GDM1 (cell line): ENCODE measurements around the gene SOX18.
A peak's percentile ranks its signal among the peaks of the same experiment; 100 is the strongest.

Experiments
- DNase-seq: peaks from one replicate; lab custom pipeline; 2025; lab: John Stamatoyannopoulos, UW

Gene SOX18

DNA sequence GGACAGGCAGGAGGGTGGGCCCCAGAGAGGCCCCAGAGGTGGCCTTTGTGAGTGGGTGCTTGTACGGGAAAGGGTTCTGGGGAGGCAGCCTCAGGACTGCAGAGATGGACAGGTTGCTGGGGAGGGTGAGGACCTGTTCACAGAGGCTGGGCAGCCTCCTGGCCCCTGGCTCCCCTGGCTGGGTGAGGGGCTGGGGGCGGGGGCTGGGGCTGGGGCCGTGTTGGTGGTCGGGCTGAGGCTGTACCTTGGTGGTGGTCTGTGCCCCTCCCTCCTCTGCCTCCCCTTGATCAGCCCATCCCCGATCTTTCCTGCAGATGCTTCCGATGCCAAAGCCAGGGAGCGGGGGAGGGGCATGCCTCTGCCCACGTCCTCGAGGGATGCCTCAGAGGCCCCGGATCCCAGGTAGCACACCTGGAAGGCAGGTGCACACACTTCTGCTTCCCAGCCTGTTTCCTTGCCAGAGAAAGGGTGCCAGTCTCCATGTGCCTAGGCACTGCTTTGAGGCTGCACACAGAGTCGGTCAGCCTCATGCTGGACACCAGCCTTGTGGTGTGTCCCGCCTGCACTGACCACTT is 18.4 kb upstream of the SOX18 start:
- no peak for DNase-seq

DNA sequence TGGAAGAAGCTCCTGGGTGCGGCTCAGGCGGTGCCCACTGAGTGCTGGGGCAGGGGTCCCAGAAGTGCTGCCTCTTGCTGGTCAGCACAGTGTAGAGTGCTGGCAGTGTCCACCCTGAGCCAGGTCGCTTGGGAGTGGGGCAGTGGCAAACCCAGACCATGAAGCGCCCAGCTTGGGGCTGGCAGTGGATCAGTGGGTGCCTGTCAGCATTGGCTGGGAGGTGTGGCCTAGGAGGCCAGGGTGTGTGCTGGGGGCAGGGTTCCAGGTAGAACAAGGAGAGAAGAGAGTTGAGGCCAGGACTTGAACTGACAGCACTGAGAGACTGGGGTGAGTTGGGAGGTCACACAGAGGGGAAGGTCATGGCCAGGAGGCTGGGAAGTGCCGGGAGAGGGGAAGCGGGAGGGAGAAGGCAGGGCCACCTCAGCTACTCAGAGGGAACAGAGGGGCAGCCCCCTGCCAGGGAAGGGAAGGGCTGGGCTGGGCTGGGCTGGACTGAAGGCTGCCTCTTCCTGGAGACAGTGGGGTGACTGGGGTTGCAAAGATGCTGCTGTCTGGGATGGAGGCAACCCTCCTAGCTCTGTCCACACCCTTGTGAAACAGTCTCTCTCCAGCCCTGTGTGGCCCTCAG is 17.7 kb upstream of the SOX18 start:
- DNase-seq = no peak

DNA sequence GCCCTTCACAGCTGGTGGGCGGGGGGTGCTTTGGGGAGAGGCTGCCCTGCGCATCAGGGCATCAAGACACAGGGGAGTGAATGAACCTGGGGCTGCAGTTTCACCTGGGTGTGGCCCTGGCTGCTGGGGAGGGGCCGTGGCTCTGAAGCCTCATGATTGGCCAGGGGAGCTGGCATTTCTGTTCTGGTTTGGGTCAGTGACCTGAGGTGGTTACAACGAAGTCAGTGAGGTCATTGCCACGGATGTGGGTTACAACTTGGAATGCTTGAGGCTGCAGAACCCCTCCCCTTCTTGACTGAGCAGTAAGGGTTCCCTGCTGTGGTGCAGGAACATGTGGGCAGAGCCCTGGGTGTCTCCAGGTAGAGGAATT is 16.5 kb upstream of the SOX18 start:
- peak; percentile 55 for DNase-seq

DNA sequence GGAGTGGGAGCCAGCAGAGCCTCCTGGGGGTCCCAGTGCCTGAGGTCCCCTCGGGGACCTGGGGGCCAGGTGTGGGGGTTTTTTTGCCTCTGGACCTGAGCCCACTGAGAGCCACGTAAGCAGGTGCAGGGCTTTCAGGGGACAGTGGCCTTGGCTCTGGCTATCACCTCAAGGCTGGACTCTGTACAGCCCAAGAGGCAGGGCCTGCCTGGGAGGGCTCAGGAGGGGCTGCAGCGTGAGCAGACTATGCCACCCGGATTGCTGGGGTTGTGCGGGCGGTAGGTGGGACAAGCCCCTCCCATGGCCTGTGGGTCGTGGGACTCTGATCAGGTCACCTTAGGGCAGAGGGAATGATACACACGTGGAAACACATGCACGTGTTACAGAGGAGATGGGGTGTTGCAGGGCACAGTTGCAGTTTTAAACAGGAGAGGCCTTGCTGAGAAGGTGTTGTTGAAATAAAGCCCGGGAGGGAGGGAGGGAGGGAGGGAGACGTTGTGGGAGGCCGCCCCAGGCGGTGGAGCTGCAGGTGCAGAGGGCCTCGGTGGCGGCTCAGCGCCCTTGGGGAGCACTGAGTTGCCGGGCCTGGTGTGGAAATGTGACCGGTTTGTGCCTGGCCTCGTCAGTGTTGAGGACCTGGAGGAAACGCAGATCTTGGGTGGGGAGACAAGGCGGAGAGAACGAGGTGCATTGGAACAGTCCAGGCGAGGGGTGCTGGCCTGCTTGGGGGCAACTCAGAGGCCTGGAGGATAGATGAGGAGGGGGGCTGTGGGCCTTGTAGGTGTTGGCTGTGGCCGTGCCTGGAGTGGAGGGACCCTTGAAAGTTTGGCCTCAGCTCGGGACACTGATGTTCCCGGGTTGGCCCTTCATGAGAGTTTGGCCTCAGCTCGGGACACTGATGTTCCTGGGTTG is 15.9 kb upstream of the SOX18 start:
- no peak for DNase-seq

DNA sequence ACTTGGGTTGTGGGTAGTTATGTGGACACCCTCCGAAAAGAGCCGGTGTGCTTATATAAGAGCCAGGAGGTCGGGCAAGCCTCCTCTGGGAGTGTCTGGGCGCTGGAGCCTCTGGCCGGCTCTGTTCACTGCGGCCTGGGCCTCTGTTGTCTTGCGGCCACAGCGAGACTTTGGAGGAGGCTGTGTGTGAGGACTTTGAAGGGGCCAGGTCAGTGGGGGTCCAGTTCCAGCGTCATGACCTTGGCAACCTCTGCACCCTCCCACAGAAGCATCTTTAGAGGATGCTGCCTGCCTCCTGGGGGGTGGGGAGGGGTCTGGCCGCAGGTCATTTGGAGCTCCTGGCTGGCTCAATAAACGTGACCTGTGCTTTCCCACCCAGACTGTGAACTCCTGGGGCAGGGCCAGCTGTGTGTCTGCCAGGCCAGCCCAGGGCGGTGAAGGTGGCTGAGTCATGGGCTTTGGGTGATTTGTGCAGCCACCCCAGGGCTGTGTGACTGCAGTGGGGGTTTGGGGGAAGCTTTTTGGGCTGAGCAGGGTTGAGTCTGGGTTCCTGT is 14.8 kb upstream of the SOX18 start:
- DNase-seq = no peak

DNA sequence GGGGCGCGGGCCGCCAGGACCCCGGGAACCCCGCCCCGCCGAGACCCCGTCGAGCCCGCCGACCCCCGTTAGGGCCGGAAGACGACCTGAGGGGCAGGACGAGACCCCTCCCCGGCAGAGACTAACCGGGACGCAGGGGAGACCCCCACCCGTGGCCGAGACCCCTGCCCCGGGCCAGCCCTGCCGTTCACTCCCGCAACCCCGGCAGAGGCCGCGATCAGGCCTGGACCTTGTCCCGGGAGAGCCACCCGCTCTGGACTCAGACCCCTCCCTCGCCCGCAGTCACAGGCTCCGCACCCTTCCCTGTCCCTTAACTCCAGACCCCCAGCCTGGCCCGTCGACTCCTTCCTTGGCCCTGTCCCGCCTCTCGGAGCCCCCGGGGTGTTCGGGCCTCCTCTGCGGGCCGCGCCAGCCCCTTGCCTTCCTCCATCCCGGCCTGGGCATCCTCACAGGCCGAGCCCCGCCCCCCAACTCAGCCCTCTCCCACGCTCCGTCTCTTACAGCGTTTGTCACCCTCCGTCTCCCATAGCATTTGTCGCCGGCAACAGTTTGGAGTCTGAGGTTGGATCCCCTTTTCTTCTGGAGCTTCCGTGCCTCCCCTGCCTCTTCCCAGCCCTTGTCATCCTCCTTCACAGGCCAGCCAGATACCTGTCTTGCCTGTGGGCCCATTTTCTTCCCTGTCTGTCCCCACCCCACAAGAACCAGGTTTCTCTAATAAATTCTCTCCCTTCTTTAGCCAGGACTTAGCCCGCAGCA is 14.1 kb upstream of the SOX18 start:
- no peak for DNase-seq

DNA sequence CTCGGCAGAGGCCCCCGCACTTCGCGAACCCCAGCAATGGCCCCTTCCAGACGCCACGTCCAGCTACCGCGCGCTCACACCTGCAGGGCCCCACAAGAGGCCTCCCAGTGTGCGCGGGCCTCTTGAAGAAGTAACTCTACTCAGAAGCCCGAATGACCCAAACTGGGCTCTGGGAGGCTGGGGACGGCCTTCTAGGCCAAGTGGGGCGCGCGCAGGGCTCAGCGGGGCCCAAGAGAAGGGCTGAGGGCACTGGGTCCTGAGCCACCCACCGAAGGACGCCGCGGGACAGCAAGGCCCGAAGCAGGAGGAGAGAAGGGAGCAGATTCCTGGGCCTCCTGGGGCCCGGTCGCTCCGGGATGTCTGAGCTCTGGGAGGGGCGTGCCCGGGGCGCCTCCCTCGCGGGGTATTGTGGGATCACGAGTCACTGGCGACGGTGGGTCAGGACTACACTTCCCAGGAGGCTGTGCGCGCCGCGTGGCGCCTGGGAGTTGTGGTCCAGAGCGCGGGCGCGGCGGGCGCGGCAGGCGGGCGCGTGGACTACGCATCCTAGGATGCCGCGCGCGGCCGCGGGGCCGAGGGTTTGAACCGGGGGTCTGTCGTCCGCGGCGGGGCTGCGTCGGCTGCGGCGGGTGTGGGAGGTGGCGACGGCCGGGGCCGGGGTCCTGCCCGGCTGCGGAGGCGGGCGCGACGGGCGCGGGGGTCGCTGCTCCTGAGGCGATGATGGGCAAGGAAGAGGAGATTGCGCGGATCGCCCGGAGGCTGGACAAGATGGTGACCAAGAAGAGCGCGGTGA is 13.4 kb upstream of the SOX18 start, which contains the start of gene TCEA2:
Gene TCEA2 (plus strand): TSS at position 603 of the 793 bp plus-strand sequence. CDS start 115 bp downstream, at position 718.
- peak; percentile 93 for DNase-seq

DNA sequence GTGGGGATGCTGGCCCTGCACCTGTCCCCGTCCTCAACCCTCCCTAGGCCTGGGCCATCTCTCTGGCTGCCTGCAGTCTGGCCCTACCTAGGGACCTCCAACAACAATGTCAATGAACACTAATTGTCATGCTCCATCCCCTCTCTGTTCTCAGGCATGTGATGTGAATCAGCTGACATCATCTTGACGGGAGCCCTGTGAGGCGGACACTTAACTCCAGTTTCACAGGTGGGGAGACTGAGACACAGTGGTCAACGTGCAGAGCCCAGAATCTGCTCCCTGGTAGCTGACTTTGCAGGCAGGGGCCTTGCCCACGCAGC is 12.8 kb upstream of the SOX18 start:
- no peak for DNase-seq

DNA sequence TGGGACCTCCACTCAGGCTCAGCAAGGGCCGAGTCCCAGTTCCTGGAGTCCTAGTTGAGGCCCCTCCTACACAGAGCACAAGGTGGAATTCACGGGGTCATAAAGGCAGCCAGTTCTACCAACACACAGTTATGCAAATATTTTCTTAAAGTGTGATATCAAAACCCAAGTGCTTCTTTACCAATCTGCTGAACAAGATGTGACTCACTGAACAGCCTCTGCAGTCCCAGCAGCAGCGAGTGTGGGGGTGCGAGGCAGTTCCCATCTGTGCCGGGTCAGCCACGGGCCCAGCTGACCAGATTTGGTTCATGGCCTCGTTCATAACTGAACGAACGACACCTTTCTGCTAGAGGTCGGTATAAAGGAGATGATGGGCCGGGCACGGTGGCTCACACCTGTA is 9.1 kb upstream of the SOX18 start:
- no peak for DNase-seq

DNA sequence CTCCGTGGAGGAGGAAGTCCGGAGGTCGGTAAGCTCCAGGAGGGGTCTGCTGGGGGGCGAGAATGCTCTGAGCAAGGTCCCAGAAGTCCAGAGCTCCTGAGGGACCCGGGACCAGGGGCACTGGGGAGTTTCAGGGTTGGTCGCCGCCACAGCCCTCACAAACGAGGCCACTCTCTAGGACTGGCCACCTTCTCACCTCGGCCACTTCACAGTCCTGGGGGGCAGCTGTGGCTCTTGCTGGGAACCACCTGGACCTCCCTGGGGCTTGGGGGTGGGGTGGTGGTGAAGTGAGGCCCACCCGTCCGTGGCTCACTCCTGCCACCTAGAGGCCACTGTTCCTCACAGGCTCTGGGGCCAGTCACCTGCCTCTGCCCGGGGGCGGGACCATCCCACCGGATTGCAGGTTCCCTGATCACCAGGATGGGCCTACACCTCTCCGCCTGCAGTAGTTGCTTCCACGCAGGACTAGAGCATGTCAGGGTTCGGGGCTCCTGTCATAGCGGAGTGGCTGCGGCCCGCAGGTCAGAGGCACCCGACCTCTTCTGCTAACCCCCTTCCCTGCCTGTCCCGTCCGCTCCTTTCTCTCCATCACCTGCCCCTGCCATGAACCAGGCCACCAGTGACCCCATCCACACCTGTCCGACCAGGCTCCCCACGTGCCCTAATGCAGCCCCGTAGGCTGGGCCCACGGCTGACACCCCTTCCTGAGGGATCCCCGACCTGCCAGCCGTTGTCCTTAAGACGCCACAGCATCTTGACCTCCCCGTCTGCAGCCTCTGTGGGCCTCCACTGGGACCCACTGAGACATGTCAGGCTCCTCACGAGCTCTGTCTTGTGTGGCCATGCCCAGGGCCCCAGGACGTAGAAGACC is 8.4 kb upstream of the SOX18 start:
- DNase-seq = peak; percentile 65

DNA sequence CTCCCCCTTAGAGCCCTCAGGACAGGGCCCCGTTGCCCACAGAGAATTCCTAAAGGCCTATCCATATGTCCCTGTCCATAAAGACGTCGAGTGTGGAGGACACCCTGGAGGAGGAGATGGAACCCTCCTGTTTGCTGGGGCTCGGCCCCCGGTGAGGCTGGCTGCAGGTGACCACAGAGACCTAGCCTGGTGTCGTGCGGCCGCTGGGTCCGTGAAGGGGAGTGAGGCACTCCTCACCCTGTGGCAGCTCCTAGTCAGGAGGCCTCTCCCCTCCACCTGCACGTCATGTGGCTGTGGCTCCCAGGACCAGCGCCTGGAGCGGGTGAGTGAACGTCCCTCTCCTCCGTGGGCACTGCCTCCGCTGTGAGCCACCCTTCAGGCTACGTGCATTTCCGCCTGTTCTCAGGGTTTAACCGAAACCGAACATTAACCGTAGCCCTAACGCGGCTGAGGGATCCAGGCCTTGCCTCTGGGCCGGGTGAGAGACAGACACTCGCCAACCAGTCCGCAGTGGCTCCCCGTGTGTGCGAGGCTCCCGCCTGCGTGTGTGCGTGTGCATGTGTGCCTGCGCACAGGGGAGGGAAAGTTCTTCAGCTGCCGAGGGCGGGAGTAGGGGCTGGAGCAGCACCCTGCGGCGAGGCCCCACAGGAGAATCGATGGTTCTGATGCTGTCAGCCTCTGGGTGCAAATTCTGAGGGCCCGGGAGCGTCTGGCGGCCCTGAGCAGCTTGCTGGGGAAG is 7.6 kb upstream of the SOX18 start:
- DNase-seq = no peak

DNA sequence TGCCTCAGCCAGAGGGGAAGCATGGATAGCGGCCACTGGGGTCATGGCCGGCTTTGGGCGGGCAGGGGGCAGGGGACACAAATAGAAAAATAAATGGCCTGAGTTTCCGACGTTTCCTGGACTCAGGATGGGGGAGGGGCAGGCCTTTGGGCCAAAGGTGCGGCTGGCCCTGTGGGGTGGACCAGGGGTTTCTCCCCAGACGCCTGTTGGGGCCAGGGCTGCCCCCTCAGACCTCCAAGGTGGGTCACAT is 7.1 kb upstream of the SOX18 start:
- no peak for DNase-seq

DNA sequence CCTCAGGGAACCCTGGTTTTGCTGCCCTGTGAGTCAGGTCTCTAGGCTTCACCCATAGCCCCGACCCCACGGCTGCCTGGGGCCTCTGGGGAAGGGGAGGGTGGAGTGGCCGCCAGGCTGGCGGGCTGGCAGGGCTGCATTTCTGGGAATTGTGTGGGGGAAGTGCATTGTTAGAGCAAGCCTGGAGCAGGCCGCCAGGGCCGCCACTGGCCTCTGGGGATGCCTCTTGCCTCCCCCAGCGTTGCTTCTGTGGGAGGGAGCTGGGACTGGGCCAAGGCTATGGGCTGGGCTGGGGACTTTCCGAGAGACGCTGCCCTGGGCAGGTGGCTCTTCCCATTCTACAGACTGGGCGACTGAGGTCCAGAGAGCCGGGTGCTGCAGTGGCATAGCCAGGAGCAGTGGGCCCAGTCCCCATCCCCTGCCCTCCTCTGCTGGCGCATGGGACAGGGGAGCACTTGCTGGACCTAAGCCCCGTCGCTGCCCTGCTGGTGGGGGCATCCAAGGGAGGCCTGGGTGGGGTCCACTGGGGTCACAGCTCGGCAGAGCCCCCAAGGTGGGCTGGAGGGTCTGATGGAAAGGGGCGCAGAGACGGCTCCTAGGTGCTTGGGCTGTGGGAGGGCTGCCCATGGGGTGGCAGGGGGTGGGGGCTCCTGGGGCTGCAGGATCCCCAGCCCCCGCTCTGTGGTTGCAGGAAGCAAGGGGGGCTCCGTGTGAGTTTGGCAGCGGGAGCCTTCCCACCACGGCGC is 6.6 kb upstream of the SOX18 start:
- no peak for DNase-seq

DNA sequence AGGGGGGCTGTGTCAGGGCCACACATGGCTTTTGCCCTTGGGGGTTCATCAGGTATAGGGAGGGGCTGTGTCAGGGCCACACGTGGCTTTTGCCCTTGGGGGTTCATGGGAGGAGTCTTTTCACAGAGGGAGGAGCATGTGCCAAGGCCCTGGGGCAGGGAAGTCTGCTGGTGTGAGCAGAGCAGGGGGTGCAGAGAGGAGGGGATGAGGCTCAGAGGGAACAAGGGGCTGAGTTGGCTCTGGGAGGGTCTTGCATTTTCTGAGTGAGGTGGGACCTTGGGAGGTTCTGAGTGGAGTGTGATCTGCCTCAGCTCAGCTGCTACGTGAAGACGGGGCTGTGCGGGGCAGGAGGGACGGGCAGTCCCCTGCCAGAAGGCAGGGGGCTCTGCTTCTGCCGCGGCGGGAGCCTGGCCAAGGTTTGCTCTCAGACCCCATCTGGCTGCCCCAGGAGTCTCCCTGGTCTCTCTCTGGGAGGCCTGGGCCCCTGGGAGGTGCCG is 6.0 kb upstream of the SOX18 start:
- DNase-seq = no peak

DNA sequence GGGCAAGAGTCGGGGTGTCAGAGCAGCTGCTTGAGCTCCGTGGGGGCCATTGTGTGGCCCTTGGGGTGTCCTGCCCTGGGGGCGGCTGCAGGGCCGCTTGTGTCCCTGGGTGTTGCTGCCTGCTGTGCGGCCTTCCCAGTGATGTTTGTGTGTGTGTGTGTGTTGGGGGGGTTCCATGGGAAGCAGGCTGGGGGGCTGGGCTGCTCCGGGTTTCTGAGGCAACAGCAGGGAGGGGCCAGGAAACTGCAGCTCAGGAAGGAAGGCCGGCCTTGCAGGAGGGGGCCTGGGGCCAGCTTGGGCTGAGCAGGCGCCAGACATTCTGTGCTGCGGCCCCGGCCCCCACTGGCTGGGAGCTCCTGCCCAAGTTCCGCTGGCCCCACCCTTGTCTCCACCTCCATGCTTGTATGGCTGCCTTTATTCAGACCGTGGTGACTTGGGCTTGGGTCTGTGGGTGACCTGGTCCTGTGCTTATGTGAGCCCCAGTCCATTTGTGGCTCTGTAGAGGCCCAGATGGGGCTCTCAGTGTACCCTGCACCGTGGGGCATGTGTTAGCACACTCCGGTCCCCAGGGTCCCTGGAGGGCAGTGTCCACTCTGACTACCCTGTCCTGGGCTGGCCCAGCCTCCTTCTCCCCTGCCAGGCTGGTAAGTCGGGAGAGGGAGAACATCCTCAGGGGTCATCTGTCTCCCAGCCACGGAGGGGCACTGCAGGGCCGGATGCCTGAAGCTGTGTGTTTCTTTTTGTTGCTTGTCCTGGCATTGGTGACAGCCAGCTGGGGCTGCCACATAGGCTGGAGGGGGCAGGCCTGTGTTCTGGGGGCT is 4.6 kb upstream of the SOX18 start:
- DNase-seq = peak; percentile 91

DNA sequence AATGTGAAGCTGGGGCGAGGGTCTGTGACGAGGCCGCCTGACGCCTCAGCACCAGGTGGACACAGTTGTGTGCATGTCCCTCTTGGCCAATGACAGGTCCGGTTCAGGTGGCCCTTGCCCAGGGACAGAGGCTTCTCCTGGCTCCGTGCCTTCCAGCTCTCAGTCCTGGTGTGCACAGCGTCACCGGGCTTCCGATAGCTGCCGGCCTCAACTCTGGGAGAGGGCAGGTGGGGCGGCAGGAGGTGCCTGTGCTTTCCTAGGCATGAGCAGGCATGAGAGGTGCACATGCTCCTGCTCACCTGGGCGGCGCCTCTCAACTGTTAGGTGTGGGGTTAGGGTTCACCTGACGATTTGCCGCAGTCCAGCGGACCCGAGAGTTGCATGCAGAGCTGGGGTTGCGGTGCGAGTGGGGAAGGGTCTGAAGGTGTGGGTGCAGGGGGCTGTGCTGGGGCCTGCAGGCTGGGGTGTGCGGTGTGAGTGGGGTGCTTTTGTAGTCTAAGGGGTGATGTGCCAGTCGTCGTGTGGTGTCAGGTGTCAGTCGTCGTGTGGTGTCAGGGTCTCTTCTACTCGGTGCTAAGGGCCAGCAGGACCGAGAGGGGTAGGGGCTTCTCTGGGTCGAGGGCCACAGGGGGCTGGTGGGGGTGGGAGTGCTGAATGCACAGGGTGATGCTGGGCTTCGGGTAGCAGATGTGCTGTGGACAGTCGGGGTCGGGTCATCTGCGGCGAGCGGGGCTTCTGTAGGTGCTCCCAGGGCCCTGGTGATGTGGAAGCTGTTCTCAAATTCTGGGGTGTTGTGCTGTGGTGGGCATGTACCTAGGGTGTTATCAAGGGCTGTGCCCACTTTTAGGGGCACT is 3.8 kb upstream of the SOX18 start:
- no peak for DNase-seq

DNA sequence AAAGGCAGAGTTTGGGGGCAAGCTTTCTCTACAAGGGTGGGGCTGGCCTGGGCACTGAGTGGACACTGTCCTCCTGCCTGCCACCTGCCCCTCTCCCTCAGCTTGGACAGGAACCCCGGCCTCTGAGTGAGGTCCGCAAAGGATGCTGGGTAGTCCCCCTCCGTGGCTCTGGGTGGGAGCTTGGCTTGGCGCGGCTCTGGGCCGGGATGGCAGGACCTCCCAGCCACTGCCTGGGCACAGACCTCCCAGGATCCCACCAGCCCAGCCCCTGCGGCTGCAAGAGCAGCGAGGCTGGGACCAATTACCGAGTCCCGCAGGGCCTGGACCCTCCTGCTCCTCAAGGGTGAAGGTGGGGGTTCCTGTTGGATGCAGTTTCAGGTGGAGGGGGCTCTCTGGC is 2.9 kb upstream of the SOX18 start:
- no peak for DNase-seq
